ES-I3 (cell line): ENCODE results near the gene TNNI3K.

ENCODE experiments used
- H3K36me3 ChIP-seq: 2 replicates; pipeline ENCODE4 v1.6.1; 2013; ENCODE audit warnings: mild to moderate bottlenecking, low read length, control low read depth, moderate library complexity; ENCODE audit not compliant: insufficient read depth
- H3K4me1 ChIP-seq: 2 replicates; pipeline ENCODE4 v1.6.1; 2013; ENCODE audit warnings: mild to moderate bottlenecking, control low read depth, low read length; ENCODE audit not compliant: insufficient read depth
- H3K9ac ChIP-seq: 2 replicates; pipeline ENCODE4 v1.6.1; 2013; ENCODE audit warnings: low read depth, mild to moderate bottlenecking, low read length, moderate library complexity
- H3K9me3 ChIP-seq: 2 replicates; pipeline ENCODE4 v1.6.1; 2013; ENCODE audit warnings: mild to moderate bottlenecking, low read length, moderate library complexity; ENCODE audit not compliant: control insufficient read depth, insufficient read depth

TNNI3K gene

GRCh38 chr1:74498901-74499300 is 263.7 kb downstream of the TNNI3K start:
- no peak overlapping the region for H3K9ac ChIP-seq
- no peaks in the 10 kb centered on the region for H3K9me3 ChIP-seq
- peaks cover 2% of the 10 kb centered on the region; the same call in 1 of the 2 replicates for H3K4me1 ChIP-seq
- H3K36me3 ChIP-seq: no peaks in the 10 kb centered on the region

GRCh38 chr1:74502432-74502831 is 267.2 kb downstream of the TNNI3K start:
- H3K36me3 ChIP-seq: no peaks in the 10 kb centered on the region
- peaks cover 11% of the 10 kb centered on the region; the same call in 1 of the 2 replicates for H3K4me1 ChIP-seq
- H3K9me3 ChIP-seq: no peaks in the 10 kb centered on the region
- H3K9ac ChIP-seq: no peak overlapping the region

DNA sequence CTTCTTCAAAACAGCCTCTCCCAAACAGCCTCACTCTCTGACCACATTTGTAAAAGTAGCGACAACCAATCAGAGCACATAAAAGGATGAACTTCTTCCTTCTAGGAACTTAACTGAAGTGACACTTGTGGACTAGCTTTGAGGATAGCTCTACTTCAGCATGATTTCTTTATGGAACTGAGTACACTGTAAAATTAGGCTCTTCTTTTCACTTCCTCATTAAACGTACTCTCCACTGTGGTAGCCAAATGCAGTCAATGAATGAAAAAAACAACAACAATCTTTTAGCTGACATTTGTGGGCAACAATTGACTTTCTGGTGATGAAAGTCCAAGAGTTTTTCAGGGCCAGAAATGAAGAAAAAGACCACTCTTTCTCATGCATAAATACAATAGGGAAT is 267.7 kb downstream of the TNNI3K start:
- Histone ChIP-seq H3K9me3 (no peaks in the 10 kb centered on the region), H3K4me1 (peaks cover 11% of the 10 kb centered on the region; the same call in 1 of the 2 replicates), H3K9ac (no peak overlapping the region), H3K36me3 (no peaks in the 10 kb centered on the region)

GRCh38 chr1:74504125-74504932 is 269.1 kb downstream of the TNNI3K start:
- Histone ChIP-seq H3K36me3 (no peaks in the 10 kb centered on the region), H3K9me3 (no peaks in the 10 kb centered on the region), H3K4me1 (peaks cover 11% of the 10 kb centered on the region; the same call in 1 of the 2 replicates), H3K9ac (no peak overlapping the region)

DNA sequence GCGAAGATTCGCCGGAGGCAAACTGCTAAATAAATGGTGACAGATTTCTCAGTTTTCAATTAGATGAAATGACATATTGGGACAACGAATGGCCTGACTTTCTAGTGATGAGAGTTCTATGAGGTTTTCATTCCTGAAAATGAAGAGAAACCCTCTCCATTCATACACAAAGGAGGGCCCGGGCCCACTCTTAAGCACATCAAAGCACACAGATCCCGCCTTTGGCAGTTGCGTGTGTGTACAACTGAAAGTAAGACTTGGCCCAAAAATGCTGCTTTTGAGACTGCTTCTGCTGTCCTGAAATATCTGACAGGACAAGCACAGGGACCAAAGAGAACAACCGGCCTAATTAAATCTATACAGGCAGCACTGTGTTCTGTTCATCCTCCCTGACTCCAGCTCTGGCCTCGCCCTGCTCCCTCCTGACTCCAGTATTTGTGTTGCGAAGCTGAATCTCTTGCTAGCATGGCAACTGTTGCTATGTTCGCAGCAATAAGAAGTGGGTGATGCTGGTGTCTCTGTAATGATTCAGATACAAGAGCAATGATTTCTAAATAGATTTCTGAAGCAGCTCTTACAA is 269.8 kb downstream of the TNNI3K start:
- peaks cover 11% of the 10 kb centered on the region; the same call in 1 of the 2 replicates for H3K4me1 ChIP-seq
- no peaks in the 10 kb centered on the region for H3K36me3 ChIP-seq
- no peak overlapping the region for H3K9ac ChIP-seq
- no peaks in the 10 kb centered on the region for H3K9me3 ChIP-seq

- Histone ChIP-seq H3K9ac (no peak overlapping the region), H3K4me1 (peaks cover 11% of the 10 kb centered on the region; the same call in 1 of the 2 replicates), H3K36me3 (no peaks in the 10 kb centered on the region), H3K9me3 (no peaks in the 10 kb centered on the region)
Measured at GRCh38 chr1:74505928-74506710, 270.9 kb downstream of the TNNI3K start.

GRCh38 chr1:74508449-74508848 is 273.3 kb downstream of the TNNI3K start:
- peaks cover 11% of the 10 kb centered on the region; the same call in 1 of the 2 replicates for H3K4me1 ChIP-seq
- H3K36me3 ChIP-seq: no peaks in the 10 kb centered on the region
- H3K9ac ChIP-seq: no peak overlapping the region
- no peaks in the 10 kb centered on the region for H3K9me3 ChIP-seq

DNA sequence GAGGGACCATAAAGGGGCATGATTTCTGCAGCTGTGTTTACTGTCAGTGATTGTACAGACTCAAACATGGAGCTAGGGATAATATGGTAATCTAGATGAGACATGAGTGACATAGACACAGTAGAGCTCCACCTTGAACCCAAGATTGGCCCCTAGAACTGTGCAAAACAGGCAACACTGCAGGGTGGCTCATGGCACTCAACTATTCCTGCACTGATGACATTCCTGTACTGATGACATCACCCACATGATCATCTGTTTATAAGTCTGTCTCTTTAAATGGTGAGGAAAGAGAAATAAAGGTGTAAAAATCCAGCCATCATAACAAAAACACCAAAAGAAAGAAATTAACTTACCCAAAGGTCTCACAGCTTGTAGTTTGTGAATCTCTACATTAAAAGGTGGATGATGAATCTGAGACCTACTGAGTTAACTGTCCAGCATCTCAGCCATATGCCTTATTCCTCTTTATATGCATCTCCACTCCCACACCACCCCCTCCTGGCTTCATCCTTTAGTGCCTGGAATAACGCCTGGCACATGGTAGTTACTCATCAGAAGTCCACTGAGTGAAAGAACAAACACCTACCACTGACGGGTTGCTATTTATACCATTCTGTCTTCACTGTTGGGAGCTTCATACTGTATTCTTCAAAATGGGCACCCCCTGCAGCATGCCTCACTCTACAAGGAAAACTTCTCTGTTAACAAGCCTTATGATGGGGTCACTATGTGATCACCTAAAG is 277.2 kb downstream of the TNNI3K start, which contains the start of gene LRRC53:
LRRC53 (minus strand) TSS at position 442 of the 746 bp plus-strand sequence. CDS start 29,262 bp downstream, outside the sequence.
- Histone ChIP-seq H3K4me1 (no peaks in the 10 kb centered on the region), H3K36me3 (no peaks in the 10 kb centered on the region), H3K9me3 (no peaks in the 10 kb centered on the region), H3K9ac (no peak within 1 kb of the TSS)

- Histone ChIP-seq H3K9ac (no peak overlapping the region), H3K4me1 (no peaks in the 10 kb centered on the region), H3K36me3 (no peaks in the 10 kb centered on the region), H3K9me3 (no peaks in the 10 kb centered on the region)
Measured at GRCh38 chr1:74513411-74514300, 278.5 kb downstream of the TNNI3K start.

DNA sequence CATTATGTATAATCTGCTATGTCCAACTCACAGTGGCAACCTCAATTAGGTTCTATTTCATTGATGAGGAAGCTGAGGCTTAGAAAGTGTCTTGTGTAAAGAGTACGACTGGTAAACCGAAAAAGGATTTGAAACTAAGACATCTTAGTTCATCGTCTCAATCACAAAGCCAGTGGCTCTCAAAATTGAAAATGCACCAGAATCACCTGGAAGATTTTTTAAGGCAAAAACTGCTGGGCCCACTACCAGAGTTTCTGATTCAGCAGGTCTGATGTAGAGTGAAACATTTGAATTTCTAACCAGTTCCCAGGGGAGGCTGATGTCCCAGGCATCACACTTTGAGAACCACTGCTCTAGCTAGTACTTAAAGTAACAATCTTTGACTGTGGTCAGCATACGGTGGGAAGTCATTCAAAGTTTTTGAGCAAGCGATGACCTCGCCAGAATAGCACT is 282.4 kb downstream of the TNNI3K start:
- Histone ChIP-seq H3K9me3 (no peaks in the 10 kb centered on the region), H3K9ac (no peak overlapping the region), H3K4me1 (peaks cover 13% of the 10 kb centered on the region), H3K36me3 (no peaks in the 10 kb centered on the region)

DNA sequence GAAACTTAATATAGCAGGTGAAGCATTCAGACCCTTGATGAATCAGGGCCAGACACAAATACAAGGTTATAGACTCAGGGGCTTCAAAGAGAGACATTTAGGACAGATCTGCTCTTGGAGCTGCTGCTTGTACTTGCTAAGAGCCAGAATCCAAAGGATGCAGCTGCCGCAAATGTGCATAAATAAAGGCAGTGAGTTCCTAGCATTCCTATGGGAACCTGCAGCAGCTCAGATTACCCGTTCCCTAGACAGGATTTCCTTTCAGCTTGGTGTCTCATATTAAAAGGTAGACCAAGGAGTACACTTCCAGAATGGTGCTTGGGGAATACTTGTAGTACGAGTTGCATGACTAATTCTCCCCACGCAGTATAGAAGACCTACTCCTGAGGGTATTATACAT is 287.0 kb downstream of the TNNI3K start:
- no peak overlapping the region for H3K9ac ChIP-seq
- no peaks in the 10 kb centered on the region for H3K36me3 ChIP-seq
- peaks cover 39% of the 10 kb centered on the region for H3K4me1 ChIP-seq
- H3K9me3 ChIP-seq: no peaks in the 10 kb centered on the region

DNA sequence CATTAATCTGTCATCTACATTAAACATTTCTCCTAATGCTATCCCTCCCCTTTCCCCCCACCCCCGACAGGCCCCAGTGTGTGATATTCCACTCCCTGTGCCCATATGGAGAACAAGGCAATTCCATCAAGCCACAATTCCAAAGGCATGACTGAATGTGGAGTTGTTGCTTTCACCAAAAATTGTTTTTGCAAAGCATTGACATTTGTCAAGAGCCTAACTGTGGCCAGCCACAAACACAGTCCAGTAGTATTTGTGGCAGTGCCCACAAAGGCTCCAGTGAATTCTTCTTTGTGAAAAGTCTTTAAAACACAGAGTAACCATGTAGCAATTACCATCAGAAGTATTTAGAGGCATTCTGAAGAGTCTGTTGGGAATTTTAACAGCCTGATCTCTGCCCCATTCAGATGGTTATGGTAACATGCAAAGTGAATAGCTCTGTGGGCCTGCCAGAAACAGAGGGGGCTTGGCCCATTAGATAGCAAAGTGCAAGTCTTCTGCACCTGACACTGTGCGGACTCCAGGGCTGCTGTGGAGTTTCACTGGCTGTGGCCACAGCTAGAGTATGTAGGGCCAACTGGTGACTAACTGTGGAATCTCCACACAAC is 288.8 kb downstream of the TNNI3K start:
- Histone ChIP-seq H3K9me3 (no peaks in the 10 kb centered on the region), H3K4me1 (peaks cover 39% of the 10 kb centered on the region), H3K9ac (no peak overlapping the region), H3K36me3 (no peaks in the 10 kb centered on the region)

DNA sequence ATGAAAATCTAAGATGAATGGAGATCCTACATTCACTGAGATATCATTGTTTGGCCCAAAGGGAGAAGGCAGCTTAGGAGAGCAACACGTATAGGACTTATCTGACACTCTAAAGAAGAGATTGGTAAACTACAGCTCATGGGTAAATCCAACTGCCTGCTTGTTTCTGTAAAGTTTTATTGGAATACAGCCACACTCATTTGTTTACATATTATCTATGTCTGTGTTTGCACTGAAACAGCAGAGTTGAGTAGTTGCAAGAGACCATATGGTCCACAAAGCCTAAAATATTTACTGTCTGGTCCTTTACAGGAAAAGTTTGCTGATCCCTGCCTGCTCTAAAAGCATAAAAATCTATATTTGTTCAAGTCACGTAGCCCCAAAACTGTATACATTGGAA is 291.5 kb downstream of the TNNI3K start:
- no peaks in the 10 kb centered on the region for H3K36me3 ChIP-seq
- H3K4me1 ChIP-seq: peaks cover 34% of the 10 kb centered on the region
- H3K9ac ChIP-seq: no peak overlapping the region
- no peaks in the 10 kb centered on the region for H3K9me3 ChIP-seq
